ENCODE results near the gene CYB5RL.

DNA sequence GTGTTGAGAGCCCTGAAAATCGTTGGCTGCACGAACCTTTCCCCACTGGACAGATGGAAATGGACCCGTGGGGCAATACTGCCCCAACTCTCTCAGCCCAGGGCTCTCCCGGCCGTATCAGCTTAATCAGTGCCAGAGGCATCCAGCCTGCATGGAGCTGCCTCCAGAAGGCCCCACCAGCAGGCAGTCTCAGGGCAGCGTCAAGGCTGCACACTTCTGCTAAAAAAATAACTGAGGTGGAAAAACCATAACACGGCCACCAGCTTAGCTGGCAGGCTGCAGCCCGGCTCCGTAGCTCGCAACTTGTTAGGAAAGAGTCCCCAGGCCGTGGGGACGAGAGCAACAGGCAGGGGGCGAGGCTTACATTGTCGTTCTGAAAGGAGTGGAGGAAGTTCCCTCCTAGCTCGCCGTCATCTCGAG is 28.1 kb upstream of the CYB5RL start:
- TF ChIP-seq, protein P1, sequence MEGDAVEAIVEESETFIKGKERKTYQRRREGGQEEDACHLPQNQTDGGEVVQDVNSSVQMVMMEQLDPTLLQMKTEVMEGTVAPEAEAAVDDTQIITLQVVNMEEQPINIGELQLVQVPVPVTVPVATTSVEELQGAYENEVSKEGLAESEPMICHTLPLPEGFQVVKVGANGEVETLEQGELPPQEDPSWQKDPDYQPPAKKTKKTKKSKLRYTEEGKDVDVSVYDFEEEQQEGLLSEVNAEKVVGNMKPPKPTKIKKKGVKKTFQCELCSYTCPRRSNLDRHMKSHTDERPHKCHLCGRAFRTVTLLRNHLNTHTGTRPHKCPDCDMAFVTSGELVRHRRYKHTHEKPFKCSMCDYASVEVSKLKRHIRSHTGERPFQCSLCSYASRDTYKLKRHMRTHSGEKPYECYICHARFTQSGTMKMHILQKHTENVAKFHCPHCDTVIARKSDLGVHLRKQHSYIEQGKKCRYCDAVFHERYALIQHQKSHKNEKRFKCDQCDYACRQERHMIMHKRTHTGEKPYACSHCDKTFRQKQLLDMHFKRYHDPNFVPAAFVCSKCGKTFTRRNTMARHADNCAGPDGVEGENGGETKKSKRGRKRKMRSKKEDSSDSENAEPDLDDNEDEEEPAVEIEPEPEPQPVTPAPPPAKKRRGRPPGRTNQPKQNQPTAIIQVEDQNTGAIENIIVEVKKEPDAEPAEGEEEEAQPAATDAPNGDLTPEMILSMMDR (IDR thresholded peaks at IDR 0.05): no peak
- TF ChIP-seq ZFX (IDR thresholded peaks at IDR 0.05; ENCODE audit: borderline replicate concordance): no peak

All from 22Rv1 (cell line).